Medulla oblongata (tissue), 1 donor: ENCODE data around the gene AGBL3.
A peak's percentile ranks its signal among the peaks of the same experiment; 100 is the strongest.
"Not testable (repeated sequence)": the region's sequence is repeated elsewhere in the genome, so short reads cannot be mapped to it uniquely, and the experiment has no call there.

Experiments used
- DNase-seq: peaks from one replicate; pipeline ENCODE4 v3.0.0-alpha.2; 2015; ENCODE audit errors: extremely low spot score

Gene AGBL3

GRCh38 chr7:135167365-135167917 lies 181.1 kb downstream of the AGBL3 start:
- DNase-seq = no peak

- DNase-seq = peak; percentile 52
Measured at GRCh38 chr7:135168001-135168400, 181.7 kb downstream of the AGBL3 start.

DNA sequence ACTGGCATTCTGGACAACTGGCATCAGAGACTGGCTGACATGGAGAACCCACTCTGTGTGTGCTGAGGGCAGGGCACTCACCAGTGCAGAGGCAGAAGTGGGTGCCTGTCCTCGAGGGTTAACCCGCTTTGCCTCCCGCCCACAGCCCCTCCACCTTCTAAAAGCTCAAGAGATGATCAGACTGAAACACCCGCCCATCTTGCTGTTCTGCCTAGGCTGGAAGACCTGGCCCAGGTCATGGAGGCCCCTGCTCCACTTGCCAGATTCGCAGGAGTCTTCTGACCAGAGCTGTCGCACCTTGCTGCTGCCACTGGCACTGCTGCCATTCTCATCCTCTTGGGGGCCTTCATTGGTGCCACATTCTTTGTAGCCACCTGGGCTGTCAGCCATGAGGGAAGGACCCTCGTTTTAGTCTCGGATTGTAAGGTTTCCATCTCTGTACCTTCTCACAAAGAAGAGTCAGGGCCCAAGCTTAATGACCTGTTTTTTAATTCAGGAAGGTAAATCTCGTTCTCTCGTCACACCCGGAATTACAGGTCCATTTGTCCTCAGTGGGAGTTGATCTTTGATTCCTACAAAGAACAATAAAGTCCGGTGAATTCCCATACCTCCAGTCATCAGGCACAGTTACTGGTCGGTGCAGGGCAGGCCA lies 182.3 kb downstream of the AGBL3 start:
- DNase-seq = no peak

DNA sequence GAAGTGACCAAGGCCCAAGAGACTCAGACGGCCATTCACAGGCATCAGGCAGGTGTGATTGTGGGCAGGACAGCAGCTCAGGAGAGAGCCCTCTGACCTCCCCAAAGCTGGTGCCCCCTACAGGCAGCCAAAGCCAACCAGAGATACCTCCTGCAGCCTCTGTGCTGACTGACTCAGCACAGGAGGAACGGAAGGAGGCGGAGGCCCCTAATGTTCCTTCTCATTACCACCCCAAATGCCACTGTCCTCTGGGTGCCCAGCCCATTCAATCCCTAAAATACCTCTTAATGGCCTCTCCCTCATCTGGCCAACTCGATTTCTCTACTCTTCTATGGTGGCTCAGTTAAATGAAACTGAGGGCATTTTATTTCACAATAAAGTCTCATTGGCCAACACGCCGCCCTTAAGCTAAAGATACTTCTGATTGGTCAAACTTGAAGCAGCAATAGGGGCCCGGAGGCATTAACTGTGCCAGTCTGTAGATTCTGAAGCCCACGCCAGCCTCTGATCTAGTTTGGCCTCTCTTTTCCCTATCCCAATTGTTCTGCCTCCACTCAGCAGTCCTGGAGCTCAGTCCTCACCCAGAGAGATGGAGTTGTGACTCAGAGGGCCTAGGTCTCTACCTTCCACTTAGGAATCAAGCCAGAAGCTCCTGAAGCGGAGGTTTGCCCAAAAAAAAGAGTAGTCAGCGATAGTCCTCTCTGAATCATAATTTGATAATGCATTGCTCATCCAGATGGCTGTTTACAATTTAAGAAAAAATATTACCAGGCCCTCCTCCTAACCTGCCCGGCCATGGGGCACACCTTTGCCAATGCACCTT lies 183.0 kb downstream of the AGBL3 start:
- DNase-seq = no peak

DNA sequence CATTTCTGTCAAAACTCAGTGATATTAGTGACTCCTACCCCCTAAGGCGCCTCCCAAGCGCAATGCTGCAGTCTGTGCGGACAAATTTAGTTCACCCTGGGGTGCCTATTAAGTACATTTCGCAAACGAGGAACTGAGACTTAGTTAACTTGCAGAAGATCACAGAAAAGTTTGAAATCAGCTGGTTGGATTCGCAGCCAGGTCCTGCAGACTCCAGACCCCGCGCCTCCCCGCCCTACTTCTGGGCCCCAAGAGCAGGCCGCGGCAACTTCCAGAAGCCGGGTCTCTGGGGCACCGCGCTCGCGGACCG lies 183.6 kb downstream of the AGBL3 start:
- peak; percentile 62 for DNase-seq

GRCh38 chr7:135170274-135170997 lies 184.1 kb downstream of the AGBL3 start, which contains the start of gene CYREN:
CYREN (minus strand) TSS chr7:135170707; CDS start chr7:135168922, 1,785 bp downstream.
- peak; percentile 96 for DNase-seq

- not testable (repeated sequence) for DNase-seq
Measured at GRCh38 chr7:135170998-135171481, 184.7 kb downstream of the AGBL3 start.

- DNase-seq = peak; percentile 80
Measured at GRCh38 chr7:135171581-135172291, 185.4 kb downstream of the AGBL3 start.

DNA sequence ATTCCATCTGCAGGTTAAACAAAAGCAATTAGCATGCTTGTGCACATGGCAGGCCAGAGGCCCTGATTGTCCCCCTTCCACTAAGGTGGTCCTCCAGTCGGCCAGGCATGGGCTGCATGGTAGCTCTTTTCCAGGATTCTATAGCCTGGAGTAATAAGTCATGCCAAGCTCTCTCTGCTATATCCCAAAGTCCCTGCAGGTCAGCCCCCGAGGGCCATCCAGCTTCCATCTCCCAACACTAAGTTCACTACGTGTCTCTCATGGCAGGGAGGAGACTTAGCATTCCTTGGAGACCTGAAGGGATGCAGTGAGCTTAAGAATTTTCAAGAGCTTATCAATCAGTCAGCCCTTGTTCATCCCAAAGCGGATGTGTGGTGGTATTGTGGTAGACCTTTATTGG lies 187.6 kb downstream of the AGBL3 start:
- not testable (repeated sequence) for DNase-seq

DNA sequence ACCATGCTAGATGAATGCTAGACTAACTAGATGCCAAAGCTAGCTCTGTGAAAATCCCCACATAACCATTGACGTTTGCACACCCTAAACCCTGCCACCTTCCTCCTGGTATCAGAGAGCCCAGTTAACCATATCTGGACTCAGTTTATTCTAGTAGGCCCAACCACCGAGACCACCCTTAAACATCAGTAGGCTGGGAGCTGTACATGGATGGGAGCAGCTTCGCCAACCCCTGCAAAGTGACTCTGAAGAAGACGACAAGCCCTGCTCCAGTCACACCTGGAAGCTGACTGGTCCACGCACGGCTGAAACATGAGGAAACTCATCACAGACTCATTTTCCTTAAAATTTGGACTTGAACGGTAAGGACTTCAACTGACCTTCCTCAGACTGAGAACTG lies 188.6 kb downstream of the AGBL3 start:
- no peak for DNase-seq

DNA sequence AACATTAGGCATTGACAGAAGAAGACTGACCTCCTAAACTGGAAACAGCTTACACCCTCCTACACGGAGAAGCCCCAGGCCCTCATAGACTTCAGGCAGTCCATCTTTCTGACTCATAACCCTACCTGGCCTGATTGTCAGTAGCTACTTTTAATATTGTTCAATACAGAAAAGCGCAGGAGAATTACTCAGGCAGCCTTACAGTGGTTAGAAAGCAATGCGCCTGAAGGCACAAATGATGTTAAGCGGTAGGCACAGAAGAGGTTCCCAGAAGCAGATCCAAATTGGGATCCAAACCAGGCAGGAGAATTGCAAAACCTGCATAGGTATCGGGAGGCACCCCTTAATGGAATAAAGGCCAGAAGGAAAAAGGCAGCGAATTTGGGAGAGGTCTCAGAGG lies 189.6 kb downstream of the AGBL3 start:
- DNase-seq = no peak

DNA sequence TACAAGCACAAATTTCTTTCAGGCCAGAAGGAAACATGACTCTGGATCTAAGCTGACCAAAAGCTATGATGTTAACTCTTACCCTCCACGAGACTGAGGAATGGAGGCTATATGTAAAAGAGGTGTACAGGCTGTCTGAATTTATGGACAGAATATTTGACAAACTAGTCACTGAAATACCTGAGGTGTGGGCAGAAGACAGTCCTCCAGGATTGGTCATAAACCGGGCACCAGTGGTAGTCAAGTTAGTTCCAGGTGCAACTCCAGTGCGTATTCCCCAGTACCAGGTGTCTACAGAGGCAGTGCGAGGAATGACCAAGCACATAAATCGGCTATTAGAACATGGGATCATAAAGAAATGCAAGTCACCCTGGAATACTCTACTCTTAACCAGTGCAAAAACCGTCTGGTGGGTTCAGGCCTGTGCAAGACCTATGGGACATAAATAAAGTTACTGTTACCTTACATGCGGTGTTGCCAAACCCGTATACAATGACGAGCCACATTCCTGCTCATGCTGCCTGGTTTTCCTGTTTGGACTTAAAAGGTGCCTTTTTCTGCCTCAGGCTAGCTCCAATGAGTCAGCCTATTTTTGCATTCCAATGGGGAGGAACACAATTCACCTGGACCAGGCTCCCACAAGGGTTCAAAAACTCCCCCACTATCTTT lies 190.9 kb downstream of the AGBL3 start:
- no peak for DNase-seq

- DNase-seq = no peak
Measured at GRCh38 chr7:135178364-135178763, 192.1 kb downstream of the AGBL3 start.

DNA sequence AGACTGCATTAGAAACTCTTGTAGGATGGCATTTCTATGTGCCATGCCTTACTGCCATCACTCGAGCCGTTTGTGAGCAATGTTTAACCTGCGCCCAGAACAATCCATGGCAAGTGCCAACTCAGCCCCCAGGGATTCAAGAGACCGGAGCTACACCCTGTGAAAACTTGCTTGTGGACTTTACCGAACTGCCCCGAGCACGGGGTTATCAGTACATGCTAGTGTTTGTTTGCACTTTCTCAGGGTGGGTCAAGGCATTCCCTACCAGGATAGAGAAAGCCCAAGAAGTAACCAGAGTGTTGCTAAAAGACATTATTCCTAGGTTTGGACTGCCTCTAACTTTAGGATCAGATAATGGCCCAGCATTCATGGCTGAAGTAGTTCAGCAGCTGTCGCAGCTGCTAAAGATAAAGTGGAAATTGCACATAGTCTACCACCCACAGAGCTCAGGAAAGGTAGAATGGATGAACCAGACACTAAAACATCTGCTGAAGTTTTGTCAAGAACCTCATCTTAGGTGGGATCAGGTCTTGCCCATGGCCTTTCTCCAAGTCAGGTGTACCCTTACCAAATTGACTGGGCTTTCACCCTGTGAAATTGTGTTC lies 193.1 kb downstream of the AGBL3 start:
- no peak for DNase-seq

DNA sequence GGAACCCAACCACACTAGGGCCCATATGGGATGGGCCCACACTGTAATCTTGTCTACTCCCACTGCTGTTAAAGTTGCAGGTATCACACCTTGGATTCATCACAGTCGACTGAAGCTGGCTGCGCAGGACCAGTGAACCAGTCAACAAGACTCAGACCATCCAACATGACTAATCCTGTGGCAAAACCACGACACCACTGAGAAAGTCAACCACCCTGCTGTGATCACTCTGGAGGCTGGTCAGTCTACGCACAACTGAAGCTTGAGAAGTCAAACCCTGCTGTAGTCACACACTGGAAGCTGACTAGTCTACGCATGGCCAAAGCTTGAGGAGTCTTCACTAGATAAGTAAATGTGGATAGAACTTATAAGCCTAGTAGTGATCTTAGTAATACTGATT lies 193.8 kb downstream of the AGBL3 start:
- DNase-seq = no peak

GRCh38 chr7:135181261-135181928 lies 195.1 kb downstream of the AGBL3 start:
- no peak for DNase-seq

GRCh38 chr7:135181929-135182678 lies 195.8 kb downstream of the AGBL3 start:
- no peak for DNase-seq

GRCh38 chr7:135183478-135183877 lies 197.2 kb downstream of the AGBL3 start:
- DNase-seq = no peak

DNA sequence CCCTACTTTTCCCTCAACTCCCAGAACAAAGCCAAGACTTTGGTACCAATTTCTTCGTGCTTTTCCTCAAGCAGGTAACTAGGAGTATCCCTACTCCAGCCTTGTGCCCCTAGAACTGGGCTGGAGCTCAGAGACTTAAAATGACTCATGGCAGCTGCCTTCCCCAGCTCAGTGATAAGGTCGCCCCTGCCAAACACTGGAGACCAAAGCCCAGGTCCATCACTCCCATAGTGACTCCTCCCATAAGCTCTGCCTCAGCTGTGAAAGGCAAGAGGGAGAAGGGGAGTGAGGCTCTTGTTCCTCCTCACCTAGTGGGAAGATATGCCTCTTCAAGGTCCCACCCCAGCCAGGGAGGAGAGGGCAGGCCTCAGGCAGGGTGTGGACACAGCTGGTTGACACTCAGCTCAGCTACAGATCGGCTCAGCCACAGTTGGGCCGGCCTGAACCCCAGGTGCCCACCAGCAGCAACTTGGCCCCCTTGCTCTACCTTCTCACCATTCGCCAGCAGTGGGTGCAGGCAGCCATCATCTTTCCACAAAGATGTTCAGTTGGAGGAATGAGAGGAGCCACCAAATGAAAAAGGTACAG lies 198.0 kb downstream of the AGBL3 start:
- no peak for DNase-seq
